ENCODE data around the gene TDRD3.

Gene TDRD3

GRCh38 chr13:60575142-60575541 is 178.1 kb downstream of the TDRD3 start:
- DNase-seq (ENCODE audit: low read depth in 3 of 3) = no peak

DNA sequence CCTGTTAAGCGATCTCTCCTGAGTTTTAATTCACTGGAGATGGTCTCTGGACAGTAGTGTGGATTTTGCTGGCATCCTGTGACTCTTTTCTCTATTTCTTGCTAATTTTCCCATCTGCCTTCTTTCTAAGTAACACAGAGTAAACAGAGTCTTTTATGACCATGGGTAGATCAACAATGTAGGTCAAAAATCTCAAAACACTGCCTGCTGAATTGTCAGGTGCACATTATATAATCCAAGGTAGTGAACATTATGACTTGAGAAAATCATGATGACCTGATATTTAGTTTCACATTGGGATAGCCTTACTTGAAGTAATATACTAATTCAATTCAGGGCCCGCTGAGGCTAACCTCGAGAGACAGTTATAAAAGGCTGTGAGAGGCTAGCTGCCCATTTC is 180.7 kb downstream of the TDRD3 start:
- no peak for DNase-seq (ENCODE audit: low read depth in 3 of 3)

GRCh38 chr13:60583196-60583888 is 186.3 kb downstream of the TDRD3 start:
- DNase-seq (ENCODE audit: low read depth in 3 of 3) = no peak

GRCh38 chr13:60583911-60584753 is 187.1 kb downstream of the TDRD3 start:
- DNase-seq (ENCODE audit: low read depth in 3 of 3) = no peak

- DNase-seq (ENCODE audit: low read depth in 3 of 3) = no peak
These were observed 188.0 kb downstream of the TDRD3 start for GRCh38 chr13:60584976-60585375.

DNA sequence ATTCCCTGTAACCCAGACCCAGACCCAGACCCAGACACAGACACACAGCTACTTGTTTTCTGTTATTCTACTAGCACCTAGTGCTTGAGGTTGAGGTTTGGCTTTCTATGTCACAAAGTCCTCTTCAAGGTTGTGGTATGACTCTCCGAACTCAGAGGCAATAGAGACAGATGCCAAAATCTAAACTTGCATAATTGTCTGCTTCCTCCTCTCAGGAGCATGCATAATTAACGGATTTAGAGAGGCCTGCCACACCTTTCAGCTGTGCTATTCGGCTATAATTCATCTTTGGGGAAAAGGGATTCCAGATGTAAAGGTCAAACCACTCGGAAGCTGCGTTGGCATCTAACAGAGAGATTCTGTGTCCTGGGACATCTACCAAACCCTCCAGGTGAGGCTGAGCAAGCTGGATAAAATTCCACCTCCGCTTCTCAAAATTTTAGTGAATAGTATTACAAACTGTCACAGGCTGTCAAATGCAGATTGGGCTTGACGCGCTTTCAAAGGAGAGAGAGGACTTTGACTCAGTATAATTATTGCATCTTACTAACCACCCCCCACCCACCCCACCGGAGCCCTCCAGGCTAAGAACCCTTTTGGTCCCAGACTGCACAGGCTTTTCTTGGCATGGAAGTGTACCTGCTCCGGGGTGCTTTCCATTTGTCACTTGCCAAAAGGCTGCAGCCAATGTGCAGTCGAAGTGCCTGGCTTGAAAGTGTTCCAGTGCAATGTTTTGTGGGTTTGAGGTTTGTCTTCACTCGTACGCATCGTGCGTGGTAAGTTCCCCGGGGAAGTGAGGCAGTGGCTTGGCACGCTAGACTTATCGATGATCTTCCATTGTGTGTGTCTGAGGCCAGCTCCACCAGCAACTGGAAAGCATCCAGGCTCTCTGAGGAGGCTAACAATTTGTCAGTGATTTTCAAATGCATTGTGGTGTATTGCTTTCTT is 194.1 kb downstream of the TDRD3 start:
- DNase-seq (ENCODE audit: low read depth in 3 of 3) = no peak

DNA sequence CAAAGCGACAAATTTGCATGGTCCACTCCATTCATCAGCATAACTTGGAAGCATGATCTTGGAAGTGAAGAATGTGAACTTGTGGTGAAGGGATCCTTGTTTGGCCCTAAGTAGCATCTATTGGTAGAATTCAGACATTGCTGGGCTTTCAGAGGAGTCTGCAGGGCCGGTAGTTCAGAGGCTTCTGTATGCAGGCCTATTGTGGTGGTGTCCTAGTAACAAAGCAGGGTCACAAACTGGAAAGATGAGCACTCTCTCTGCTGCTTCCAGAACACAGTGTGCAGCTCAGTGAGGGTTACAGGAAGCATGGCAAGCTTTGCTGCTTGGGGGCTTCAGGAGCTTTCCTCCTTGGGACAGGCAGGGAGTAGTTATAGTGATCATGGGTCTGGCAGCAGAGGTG is 206.0 kb downstream of the TDRD3 start:
- no peak for DNase-seq (ENCODE audit: low read depth in 3 of 3)

DNA sequence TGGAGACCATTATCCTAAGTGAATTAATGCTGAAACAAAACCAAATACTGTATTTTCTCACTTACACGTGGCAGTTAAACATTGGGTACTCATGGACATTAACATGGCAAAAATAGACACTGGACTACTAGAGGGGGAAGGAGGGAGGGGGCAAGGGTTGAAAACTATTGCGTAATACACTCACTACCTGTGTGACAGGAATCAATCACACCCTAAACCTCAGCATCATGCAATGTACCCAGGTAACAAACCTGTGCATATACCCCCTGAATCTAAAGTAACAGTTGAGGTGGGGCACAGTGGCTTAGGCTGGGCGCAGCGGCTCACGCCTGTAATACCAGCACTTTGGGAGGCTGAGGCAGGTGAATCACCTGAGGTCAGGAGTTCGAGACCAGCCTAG is 207.0 kb downstream of the TDRD3 start:
- DNase-seq (ENCODE audit: low read depth in 3 of 3) = no peak

DNA sequence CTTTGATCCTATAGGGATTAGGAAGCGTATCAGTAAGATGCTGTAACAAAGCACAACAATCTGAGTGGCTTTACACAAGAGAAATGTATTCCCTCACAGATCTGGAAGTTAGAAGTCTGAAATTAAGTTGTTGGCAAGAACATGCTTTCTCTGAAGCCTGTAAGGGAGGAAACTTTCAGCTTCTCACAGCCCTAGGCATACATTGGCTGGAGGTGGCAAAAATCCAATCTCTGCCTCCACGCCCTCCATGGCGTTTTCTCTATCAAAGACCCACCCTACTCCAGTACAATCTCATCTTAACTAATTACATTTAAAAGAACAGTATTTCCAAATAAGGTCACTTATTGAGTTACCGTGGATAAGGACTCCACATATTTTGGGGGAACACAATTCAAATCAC is 211.9 kb downstream of the TDRD3 start:
- no peak for DNase-seq (ENCODE audit: low read depth in 3 of 3)

GRCh38 chr13:60611523-60611922 is 214.5 kb downstream of the TDRD3 start:
- no peak for DNase-seq (ENCODE audit: low read depth in 3 of 3)

- DNase-seq (ENCODE audit: low read depth in 3 of 3) = no peak
These were observed 215.6 kb downstream of the TDRD3 start for GRCh38 chr13:60612593-60612992.

DNA sequence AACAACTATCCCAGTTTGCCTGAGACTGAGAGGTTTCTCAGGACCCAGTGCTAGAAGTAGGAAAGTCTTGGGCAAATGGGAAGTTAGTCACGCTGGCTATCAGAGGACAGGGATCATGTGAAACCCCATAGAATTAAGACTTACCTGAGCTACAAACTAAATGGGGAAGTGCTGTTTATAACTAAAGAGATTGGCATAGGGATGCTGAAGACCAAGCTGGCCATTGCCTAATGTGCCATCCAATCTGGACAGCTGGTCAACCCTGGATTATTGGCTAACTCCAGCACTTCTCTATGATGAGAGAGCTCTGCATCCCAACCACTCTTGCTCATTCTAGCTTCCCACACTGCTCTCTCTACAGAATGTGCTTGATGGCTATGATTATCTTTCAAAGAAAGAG is 216.1 kb downstream of the TDRD3 start:
- no peak for DNase-seq (ENCODE audit: low read depth in 3 of 3)

GRCh38 chr13:60617991-60618733 is 221.1 kb downstream of the TDRD3 start:
- no peak for DNase-seq (ENCODE audit: low read depth in 3 of 3)

DNA sequence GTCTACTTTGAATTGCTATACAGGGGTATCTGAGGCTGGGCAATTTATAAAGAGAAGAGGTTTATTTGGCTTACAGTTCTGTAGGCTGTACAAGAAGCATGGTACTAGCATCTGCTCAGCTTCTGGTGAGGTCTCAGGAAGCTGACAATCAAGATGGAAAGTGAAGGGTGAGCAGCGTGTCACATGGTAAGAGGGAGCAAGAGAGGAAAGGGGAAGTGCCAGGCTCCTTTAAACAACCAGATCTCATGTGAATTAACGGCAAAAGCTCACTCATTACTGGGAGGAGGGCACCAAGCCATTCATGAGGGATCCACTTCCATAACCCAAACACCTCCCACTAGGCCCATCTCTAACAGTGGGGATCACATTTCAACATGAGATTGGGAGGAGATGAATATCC is 222.4 kb downstream of the TDRD3 start:
- no peak for DNase-seq (ENCODE audit: low read depth in 3 of 3)

- no peak for DNase-seq (ENCODE audit: low read depth in 3 of 3)
These were observed 223.8 kb downstream of the TDRD3 start for GRCh38 chr13:60620611-60621395.

GRCh38 chr13:60623151-60623550 is 226.1 kb downstream of the TDRD3 start:
- DNase-seq (ENCODE audit: low read depth in 3 of 3) = no peak
